A549 (cell line): ENCODE measurements around the gene HDAC7. TPM values are rescaled to one million over a fixed set of nuclear protein-coding genes. Genes with fewer than 3 reads are reported as not detected.
"Not testable (repeated sequence)": the region's sequence is repeated elsewhere in the genome, so short reads cannot be mapped to it uniquely, and the experiment has no call there.

Experiments
- ATAC-seq, 2 experiments: fragments of 200-7000 bp in 1 of 2; fragments of >200 bp in 1 of 2; cut with Nextera tagmentation in 1 of 2; cut with Tn5 transposase in 1 of 2; 3 replicates each; pipeline versions ENCODE4 v1.8.0 to v1.9.1; 2018 to 2020; ENCODE audit warnings: mild to moderate bottlenecking in 1 of 2, moderate library complexity in 1 of 2
- CTCF ChIA-PET: fragments of 300-600 bp; sonication (Branson Sonifier 250); formaldehyde crosslinking; extraction: SDS; loops from one replicate; lab custom pipeline; 2021; ENCODE audit warnings: antibody characterized with exemption, inconsistent platforms; lab: Yijun Ruan, JAX
- POLR2A ChIA-PET: fragments of 350-600 bp; formaldehyde crosslinking; extraction: SDS; loops from one replicate; lab custom pipeline; 2021; ENCODE audit warnings: antibody characterized with exemption, inconsistent platforms; lab: Yijun Ruan, JAX
- DNase-seq, 2 experiments: peaks; one replicate each; pipeline versions ENCODE4 v3.0.0 to v3.0.0-alpha.2; 2011 to 2016; ENCODE audit warnings: low read depth in 1 of 2, low spot score in 1 of 2
- FAIRE-seq: peaks from 2 replicates; lab custom pipeline; 2011; peaks lifted over from hg19 to GRCh38; lab: Jason Lieb, UNC
- H3K27ac ChIP-seq, 2 experiments: fragments of >200 bp; sonication (Bioruptor Twin); formaldehyde crosslinking; 3 replicates each; pipeline ENCODE4 v1.5.1; 2016 to 2017
- H3K4me1 ChIP-seq: fragments of >200 bp; sonication (Bioruptor Twin); formaldehyde crosslinking; 3 replicates; pipeline ENCODE4 v1.6.1; 2016
- H3K4me2 ChIP-seq: fragments of >200 bp; sonication (Bioruptor Twin); formaldehyde crosslinking; 3 replicates; pipeline ENCODE4 v1.6.1; 2016
- H3K4me3 ChIP-seq: fragments of >200 bp; sonication (Bioruptor Twin); formaldehyde crosslinking; 3 replicates; pipeline ENCODE4 v1.5.1; 2016
- H3K9me3 ChIP-seq: fragments of >200 bp; sonication (Bioruptor Twin); formaldehyde crosslinking; 3 replicates; pipeline ENCODE4 v1.6.1; 2016
- BHLHE40 ChIP-seq: IDR thresholded peaks from 2 replicates; pipeline ENCODE4 v1.6.1; 2012; ENCODE audit warnings: low read depth, low read length, inconsistent platforms
- CBX2 ChIP-seq: fragments of 200-600 bp; sonication (generic); IDR thresholded peaks from 2 replicates; pipeline ENCODE4 v1.6.1; 2016; ENCODE audit warnings: low read depth, mild to moderate bottlenecking, borderline replicate concordance
- CHD4 ChIP-seq: fragments of 200-600 bp; sonication (generic); IDR thresholded peaks from 2 replicates; pipeline ENCODE4 v1.6.1; 2016; ENCODE audit warnings: antibody characterized with exemption, mild to moderate bottlenecking, borderline replicate concordance
- EP300 ChIP-seq, 2 experiments: fragments of >200 bp; sonication (Bioruptor Twin); formaldehyde crosslinking; IDR thresholded peaks; 2 replicates in 1 of 2; 3 replicates in 1 of 2; pipeline ENCODE4 v1.6.1; 2016 to 2017
- FOXS1 ChIP-seq: fragments of 250-450 bp; sonication (Bioruptor Pico); IDR thresholded peaks from 2 replicates; pipeline ENCODE4 v1.5.0; 2020; ENCODE audit warnings: mild to moderate bottlenecking, moderate library complexity
- HOXA7 ChIP-seq: fragments of 250-450 bp; sonication (Bioruptor Pico); IDR thresholded peaks from 2 replicates; pipeline ENCODE4 v1.5.0; 2020; ENCODE audit warnings: mild to moderate bottlenecking, moderate library complexity
- JUNB ChIP-seq: fragments of >200 bp; sonication (Bioruptor Twin); formaldehyde crosslinking; IDR thresholded peaks from 2 replicates; pipeline ENCODE4 v1.6.1; 2016
- KDM1A ChIP-seq: fragments of 200-600 bp; sonication (generic); IDR thresholded peaks from 2 replicates; pipeline ENCODE4 v1.6.1; 2016; ENCODE audit warnings: low read depth, mild to moderate bottlenecking
- KDM5A ChIP-seq: fragments of 200-600 bp; sonication (generic); IDR thresholded peaks from 2 replicates; pipeline ENCODE4 v1.6.1; 2016; ENCODE audit warnings: antibody characterized with exemption, mild to moderate bottlenecking
- MAX ChIP-seq: IDR thresholded peaks from 2 replicates; pipeline ENCODE4 v1.6.1; 2012
- PHF8 ChIP-seq: fragments of 200-600 bp; sonication (generic); IDR thresholded peaks from 2 replicates; pipeline ENCODE4 v1.6.1; 2016; ENCODE audit warnings: low read depth, mild to moderate bottlenecking, antibody characterized with exemption, moderate library complexity, borderline replicate concordance
- POLR2A ChIP-seq: IDR thresholded peaks from 2 replicates; pipeline ENCODE4 v1.6.1; 2012; ENCODE audit warnings: mild to moderate bottlenecking, low read length
- RARB ChIP-seq: fragments of 250-450 bp; sonication (Bioruptor Pico); IDR thresholded peaks from 2 replicates; pipeline ENCODE4 v1.8.0; 2021; ENCODE audit warnings: mild to moderate bottlenecking, moderate library complexity
- RCOR1 ChIP-seq: fragments of 150-350 bp; IDR thresholded peaks from 2 replicates; pipeline ENCODE4 v1.6.1; 2014; ENCODE audit warnings: antibody characterized with exemption, low read length, low read depth
- SMC3 ChIP-seq: fragments of >200 bp; sonication (Bioruptor Twin); formaldehyde crosslinking; IDR thresholded peaks from 3 replicates; pipeline ENCODE4 v1.6.1; 2018; ENCODE audit warnings: inconsistent platforms
- TFCP2L1 ChIP-seq: fragments of 250-450 bp; sonication (Bioruptor Pico); IDR thresholded peaks from 2 replicates; pipeline ENCODE4 v1.5.0; 2021; ENCODE audit warnings: mild to moderate bottlenecking
- TP53 ChIP-seq: fragments of 250-450 bp; sonication (Bioruptor Pico); IDR thresholded peaks from 2 replicates; pipeline ENCODE4 v1.5.0; 2021; ENCODE audit warnings: mild to moderate bottlenecking, moderate library complexity
- ZNF302 ChIP-seq: fragments of 250-450 bp; sonication (Bioruptor Pico); IDR thresholded peaks from 2 replicates; pipeline ENCODE4 v1.9.0; 2021; ENCODE audit warnings: inconsistent platforms, mild to moderate bottlenecking, moderate library complexity
- ZSCAN20 ChIP-seq: fragments of 250-450 bp; sonication (Bioruptor Pico); IDR thresholded peaks from 2 replicates; pipeline ENCODE4 v1.8.0; 2022; ENCODE audit warnings: mild to moderate bottlenecking, moderate library complexity
- WGBS: methylation state at CpG from one replicate; pipeline ENCODE4 v1.1.6; 2017; ENCODE audit errors: missing lambda C conversion rate; 5-methylcytosine and 5-hydroxymethylcytosine counted together
- polyA plus RNA-seq, 4 experiments: library from polyadenylated mRNA; depleted of rRNA in 3 of 4; stranded (reverse); fragments of >200 nt; fragmentation: RNase III in 1 of 4; extraction: RNeasy Plus Mini Kit Qiagen cat#74134 plus additional on column Dnase treatment in 1 of 4; gene quantifications; 2 replicates in 3 of 4; 3 replicates in 1 of 4; pipeline ENCODE4 v1.2.3, GENCODE V29; 2011 to 2017
- TF ChIP-seq, protein P1 (sequence below): fragments of >200 bp; sonication (Bioruptor Twin); formaldehyde crosslinking; IDR thresholded peaks from 3 replicates; pipeline ENCODE4 v1.6.1; 2016
- TF ChIP-seq, protein P2 (sequence below): fragments of 250-450 bp; sonication (Bioruptor Pico); IDR thresholded peaks from 2 replicates; pipeline ENCODE4 v1.5.0; 2020; ENCODE audit warnings: low read depth, mild to moderate bottlenecking, moderate library complexity
- TF ChIP-seq, protein P3 (sequence below): fragments of 150-350 bp; IDR thresholded peaks from 2 replicates; pipeline ENCODE4 v1.6.1; 2014; ENCODE audit warnings: low read depth, mild to moderate bottlenecking, low read length

HDAC7 gene
- polyA plus RNA-seq, 2 of the 4 experiments (the other 2 are of a cell fraction), result 17.2 to 36.0 TPM

- Histone ChIP-seq H3K9me3 (no peaks in the 10 kb centered on the region), H3K4me3 (no peak overlapping the region)
- TF ChIP-seq JUNB, result no peak
- TF ChIP-seq FOXS1 (CRISPR knock-in tag), result no peak
- TF ChIP-seq EP300 (IDR thresholded peaks at IDR 0.05), result no peak
- TF ChIP-seq KDM1A, result no peak
- TF ChIP-seq, all 56 proteins: peak for 0
- no peak for DNase-seq
- ChIA-PET POLR2A (interaction anchor here (0.6 to 0.7 kb wide), 2 partner anchors 54 to 299 kb away, joined by 3 to 6 read pairs; no protein-coding TSS in a partner anchor), CTCF (interaction anchor here (0.8 to 31.0 kb wide), 6 partner anchors 11 to 131 kb away, joined by 3 to 1532 read pairs (median 138); partner anchors contain the start of genes HDAC7, RPAP3 and SLC48A1)
- 79% methylated on average over 25 of the region's 25 CpGs for WGBS
- H3K4me2 ChIP-seq, result no peak overlapping the region
- no peaks in the 10 kb centered on the region for H3K4me1 ChIP-seq
- FAIRE-seq, result no peak
- no peak overlapping the region for H3K27ac ChIP-seq
- no peak for ATAC-seq
Measured at GRCh38 chr12:47843226-47843980, 23.7 kb upstream of the HDAC7 start.

- ChIA-PET CTCF (interaction anchor here (1.3 to 31.0 kb wide), 6 partner anchors 12 to 130 kb away, joined by 3 to 1532 read pairs (median 138); partner anchors contain the start of genes HDAC7, RPAP3 and SLC48A1), POLR2A (interaction anchor here (0.6 to 0.7 kb wide), 2 partner anchors 55 to 300 kb away, joined by 3 to 6 read pairs; no protein-coding TSS in a partner anchor)
- H3K4me3 ChIP-seq, H3K27ac ChIP-seq, ATAC-seq, H3K4me2 ChIP-seq, H3K9me3 ChIP-seq, H3K4me1 ChIP-seq, DNase-seq, FAIRE-seq: not testable (repeated sequence)
- WGBS, result 82% methylated on average over 11 of the region's 12 CpGs
Measured at GRCh38 chr12:47842543-47842942, 22.8 kb upstream of the HDAC7 start.

DNA sequence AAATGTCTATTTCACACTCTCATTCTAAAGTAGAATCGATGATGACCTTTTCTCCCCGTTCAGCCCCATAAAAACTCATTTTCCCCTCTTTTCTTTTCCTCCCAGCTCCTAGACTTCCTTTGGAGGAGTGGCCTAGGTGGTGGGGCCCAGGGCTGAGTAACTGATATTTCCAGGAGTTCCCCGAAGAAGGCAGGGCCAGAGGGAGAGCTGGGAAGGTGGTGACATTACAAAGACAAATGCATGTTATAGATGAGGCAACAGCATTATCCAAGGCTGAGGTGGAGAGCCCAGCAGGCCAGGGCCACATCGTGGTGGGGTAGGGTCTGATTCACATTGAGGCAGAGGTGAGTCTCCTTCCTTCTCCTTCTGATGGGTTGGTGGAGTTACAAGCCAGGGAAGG, 22.2 kb upstream of the HDAC7 start:
- Histone ChIP-seq H3K9me3 (no peaks in the 10 kb centered on the region), H3K4me3 (no peak overlapping the region), H3K4me1 (0 out of 3 replicates have a peak, but pooled peaks cover 3% of the 10 kb centered on the region), H3K4me2 (no peak overlapping the region), H3K27ac (no peak overlapping the region)
- CTCF ChIA-PET, result interaction anchor here (1.3 to 31.0 kb wide), 7 partner anchors 13 to 130 kb away, joined by 3 to 1532 read pairs (median 111); partner anchors contain the start of genes HDAC7, RPAP3 and SLC48A1
- POLR2A ChIA-PET, result no interaction called here
- 45% methylated on average over 4 of the region's 4 CpGs for WGBS
- no peak for TF ChIP-seq PHF8
- TF ChIP-seq KDM5A, result no peak
- TF ChIP-seq TFCP2L1 (CRISPR knock-in tag), result no peak
- TF ChIP-seq, protein P1, sequence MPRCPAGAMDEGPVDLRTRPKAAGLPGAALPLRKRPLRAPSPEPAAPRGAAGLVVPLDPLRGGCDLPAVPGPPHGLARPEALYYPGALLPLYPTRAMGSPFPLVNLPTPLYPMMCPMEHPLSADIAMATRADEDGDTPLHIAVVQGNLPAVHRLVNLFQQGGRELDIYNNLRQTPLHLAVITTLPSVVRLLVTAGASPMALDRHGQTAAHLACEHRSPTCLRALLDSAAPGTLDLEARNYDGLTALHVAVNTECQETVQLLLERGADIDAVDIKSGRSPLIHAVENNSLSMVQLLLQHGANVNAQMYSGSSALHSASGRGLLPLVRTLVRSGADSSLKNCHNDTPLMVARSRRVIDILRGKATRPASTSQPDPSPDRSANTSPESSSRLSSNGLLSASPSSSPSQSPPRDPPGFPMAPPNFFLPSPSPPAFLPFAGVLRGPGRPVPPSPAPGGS, result no peak
- TF ChIP-seq ZSCAN20 (CRISPR knock-in tag), result no peak
- no peak for TF ChIP-seq BHLHE40
- FAIRE-seq (no peak), ATAC-seq (no peak), DNase-seq (no peak)

- FAIRE-seq, result no peak
- POLR2A ChIA-PET, result no interaction called here
- no peak for ATAC-seq
- DNase-seq, result no peak
- H3K4me2 ChIP-seq, result no peak overlapping the region
- CTCF ChIA-PET, result interaction anchor here (1.6 to 31.0 kb wide), 6 partner anchors 14 to 129 kb away, joined by 3 to 1532 read pairs (median 185); partner anchors contain the start of genes HDAC7, RPAP3 and SLC48A1
- H3K4me3 ChIP-seq, result no peak overlapping the region
- WGBS, result 76% methylated on average over 2 of the region's 2 CpGs
- H3K27ac ChIP-seq, result no peak overlapping the region
- H3K4me1 ChIP-seq, result 0 out of 3 replicates have a peak, but pooled peaks cover 3% of the 10 kb centered on the region
- TF ChIP-seq HOXA7 (CRISPR knock-in tag), result no peak
- TF ChIP-seq RCOR1, result no peak
- TF ChIP-seq RARB, result no peak
- TF ChIP-seq TP53, result no peak
- TF ChIP-seq ZSCAN20 (CRISPR knock-in tag), result no peak
- TF ChIP-seq CBX2, result no peak
- no peak for TF ChIP-seq MAX
- no peak for TF ChIP-seq POLR2A
- no peak for TF ChIP-seq TFCP2L1 (CRISPR knock-in tag)
- no peak for TF ChIP-seq ZNF302 (CRISPR knock-in tag)
- TF ChIP-seq, protein P2, sequence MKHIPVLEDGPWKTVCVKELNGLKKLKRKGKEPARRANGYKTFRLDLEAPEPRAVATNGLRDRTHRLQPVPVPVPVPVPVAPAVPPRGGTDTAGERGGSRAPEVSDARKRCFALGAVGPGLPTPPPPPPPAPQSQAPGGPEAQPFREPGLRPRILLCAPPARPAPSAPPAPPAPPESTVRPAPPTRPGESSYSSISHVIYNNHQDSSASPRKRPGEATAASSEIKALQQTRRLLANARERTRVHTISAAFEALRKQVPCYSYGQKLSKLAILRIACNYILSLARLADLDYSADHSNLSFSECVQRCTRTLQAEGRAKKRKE (CRISPR knock-in tag), result no peak
- no peak for TF ChIP-seq CHD4
- no peak for TF ChIP-seq SMC3
- TF ChIP-seq, protein P3, sequence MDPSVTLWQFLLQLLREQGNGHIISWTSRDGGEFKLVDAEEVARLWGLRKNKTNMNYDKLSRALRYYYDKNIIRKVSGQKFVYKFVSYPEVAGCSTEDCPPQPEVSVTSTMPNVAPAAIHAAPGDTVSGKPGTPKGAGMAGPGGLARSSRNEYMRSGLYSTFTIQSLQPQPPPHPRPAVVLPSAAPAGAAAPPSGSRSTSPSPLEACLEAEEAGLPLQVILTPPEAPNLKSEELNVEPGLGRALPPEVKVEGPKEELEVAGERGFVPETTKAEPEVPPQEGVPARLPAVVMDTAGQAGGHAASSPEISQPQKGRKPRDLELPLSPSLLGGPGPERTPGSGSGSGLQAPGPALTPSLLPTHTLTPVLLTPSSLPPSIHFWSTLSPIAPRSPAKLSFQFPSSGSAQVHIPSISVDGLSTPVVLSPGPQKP, result no peak
- H3K9me3 ChIP-seq, result no peaks in the 10 kb centered on the region
Measured at GRCh38 chr12:47841501-47841900, 21.8 kb upstream of the HDAC7 start.
